ENCODE results near the gene AMPD2.
A peak's percentile ranks its signal among the peaks of the same experiment; 100 is the strongest.

AMPD2 gene

DNA sequence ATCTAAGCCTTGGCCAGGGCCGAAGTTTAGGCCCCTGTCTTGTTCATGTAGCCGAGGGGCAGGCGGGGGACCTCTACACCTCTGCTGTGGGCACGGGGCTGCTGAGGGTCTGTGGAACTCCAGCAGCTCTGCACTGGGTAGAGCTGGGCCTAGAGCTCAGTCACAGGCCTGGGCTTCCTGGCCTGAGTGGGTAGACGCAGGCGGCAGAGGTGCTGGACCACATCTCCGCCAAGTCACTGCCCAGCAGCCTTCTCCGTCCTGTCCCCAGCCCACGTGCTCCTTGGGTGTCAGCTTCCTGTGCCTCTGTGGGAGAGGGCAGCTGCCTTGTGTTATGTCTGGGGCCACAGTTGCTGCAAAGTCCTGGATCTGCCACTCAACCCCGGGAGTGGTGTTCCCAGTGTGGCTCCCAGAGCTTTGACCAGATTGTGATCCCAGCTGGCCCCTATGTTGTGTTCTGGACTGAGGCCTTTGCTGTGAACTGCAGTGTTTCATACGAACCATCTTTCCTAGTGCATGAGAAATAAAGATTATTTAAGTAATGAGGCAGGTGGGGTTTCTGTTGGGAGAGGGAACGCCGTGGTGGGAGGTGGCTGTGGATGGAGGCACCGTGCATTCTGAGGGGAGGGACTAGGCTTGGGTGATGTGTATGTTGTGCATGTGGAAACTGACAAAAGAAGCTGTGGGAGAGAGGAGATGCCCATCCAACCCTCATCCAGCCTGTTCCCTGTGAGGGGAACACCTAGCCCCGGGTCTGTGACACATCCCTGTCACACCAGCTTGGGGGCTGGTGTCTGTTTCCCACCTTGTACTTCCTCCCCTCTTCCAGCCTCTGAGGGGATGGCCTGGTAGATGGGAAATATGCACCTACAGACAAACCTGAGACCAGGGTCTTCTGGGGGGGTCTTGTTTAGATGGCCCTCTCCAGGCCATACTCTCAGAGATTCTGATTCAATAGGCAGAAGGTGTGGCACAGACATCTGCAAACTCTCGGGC is 12.2 kb downstream of the AMPD2 start:
- no peak for DNase-seq

DNA sequence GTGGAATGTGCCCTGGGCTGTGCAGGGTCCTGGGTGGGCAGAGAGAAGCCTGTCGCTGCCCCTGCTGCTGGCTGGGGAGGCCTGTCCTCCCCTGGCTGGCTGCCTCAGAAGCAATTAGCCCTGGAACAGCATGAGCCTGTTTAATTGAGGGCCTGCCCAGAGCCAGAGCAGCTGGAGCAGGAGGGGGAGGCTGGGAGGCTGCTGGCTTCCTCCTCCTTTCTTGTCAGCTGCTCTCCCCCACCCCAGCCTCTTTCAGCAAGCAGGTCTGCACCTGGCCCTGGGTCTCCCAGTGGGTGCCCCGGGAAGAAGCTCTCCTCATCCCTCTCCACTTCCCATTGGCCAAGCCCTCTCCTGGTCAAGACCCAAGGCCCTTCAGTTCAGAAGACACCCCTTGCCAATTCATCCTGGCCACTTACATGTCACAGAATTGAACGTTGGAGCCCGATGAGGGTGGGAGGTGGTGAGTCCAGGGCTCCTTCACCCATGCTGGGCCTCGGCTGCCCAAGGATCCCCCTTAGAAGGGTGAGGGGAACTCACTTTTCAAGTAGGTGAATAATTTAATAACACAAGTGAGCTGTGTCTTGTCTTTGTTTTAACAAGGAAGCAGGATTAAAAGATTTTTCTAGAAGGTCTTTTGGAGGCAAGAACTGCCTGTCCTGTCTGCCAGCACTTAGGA is 13.2 kb downstream of the AMPD2 start:
- no peak for DNase-seq

DNA sequence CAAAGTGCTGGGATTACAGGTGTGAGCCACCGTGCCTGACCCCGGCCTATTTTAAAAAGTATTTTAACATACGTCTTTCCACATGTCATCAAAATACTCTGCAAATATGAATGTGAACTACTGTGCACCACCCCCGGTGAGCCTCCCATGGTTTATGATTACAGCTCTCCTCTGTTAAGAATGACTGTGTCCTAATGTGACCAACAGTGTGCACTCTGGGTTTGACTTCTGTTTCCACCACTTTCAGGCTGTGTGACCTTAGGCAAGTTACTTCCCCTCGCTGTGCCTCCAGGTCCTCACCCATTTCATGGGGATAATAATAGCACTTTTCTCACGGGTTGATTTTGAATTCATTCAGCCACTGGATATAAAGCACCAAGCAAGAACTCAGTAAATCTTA is 14.7 kb downstream of the AMPD2 start:
- no peak for DNase-seq

DNA sequence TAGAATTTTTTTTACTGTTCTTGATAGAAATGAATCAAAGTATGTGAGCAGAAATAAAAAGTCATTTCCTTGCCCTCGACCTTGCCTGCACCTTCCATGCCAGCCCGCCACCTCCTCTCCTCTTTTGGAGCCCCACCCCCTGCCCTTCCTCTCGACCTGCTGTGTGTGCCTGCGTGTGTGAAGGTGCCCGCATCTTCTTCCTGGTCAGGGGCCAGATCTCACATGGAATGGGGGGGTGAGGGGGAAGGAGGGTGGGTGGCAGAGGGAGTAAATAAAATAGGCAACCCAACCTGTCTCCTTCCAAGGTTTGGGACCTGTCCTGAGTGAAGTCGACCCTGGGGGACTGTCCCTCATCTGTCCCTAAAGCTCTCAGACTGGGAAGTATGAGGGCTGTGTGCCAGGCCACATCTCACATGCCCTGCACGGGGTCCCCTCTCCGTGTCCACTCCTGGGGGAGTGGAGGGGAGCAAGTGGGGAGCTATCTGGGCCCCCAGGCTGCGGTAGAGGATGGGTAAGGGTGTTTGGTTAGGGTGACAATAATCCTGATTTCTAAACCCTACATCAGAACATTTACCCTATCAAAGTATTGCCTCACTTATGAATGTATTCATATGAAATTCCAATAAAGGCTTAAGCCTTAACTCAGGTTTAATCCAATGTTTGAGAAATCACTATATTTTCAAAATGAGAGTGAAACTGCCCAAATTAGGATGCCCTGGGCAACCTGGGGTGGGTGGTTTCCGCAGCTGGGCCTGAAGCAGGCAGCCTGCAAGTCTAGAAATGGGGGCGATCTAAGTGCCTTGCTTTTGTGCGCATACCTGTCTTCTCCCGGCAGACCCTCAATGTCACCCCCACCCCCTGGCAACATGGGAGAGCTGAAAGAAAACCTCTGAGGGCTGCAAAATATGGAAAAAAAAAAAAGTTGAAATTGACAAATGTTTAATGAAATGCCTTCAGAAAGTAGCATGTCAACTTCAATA is 15.4 kb downstream of the AMPD2 start:
- peak; percentile 38 for DNase-seq

DNA sequence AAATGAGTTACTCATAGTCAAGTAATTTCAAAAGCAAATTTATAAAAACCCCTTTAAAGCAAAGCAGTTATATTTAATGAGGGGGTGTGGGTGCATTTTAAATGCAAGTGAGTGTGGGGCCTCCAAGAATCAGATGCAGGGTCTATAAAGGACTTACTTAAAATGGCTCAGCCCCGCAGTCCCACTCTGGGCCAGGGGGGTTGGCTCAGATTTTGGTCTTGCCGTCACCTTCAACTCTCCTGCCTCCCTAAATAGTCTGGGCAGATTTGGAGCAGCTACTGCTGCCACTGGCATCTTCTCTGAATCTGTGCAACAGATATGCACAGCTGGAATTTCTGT is 16.2 kb downstream of the AMPD2 start:
- no peak for DNase-seq

DNA sequence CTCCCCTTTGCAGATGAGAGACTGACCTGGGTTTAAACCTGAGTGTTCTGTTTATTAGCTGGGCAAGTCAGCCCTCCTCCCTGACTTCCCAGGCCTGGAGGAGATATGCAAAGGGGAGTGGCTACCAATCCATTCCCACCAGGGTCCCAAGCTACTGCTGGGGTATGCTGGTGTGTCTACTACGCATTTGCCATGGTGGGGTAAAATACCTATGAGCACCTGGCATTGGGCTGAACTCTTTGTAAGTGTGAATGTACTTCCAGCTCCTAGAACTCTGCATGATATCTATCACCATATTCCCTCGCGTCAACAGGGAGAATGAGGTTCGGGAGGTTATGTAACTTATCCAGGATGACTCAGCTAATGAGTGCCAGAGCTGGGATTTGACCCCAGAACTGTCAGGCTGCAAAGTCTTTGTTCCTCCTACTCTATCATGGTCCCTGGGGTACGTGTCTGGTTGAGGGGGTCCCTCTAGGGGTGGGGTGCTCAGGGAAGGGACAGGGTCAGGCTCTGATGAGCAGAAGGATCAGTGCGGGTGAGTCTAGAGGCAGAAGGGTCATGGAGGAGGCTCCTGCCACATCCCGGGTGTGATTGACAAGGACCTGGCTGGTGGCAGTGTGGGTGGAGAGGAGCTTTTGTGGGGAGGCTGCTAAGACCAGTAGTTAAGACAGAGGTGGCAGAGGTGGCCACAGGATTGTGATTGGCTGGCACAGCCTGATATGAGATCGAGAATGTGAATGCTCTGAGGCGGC is 16.7 kb downstream of the AMPD2 start:
- DNase-seq: no peak

DNA sequence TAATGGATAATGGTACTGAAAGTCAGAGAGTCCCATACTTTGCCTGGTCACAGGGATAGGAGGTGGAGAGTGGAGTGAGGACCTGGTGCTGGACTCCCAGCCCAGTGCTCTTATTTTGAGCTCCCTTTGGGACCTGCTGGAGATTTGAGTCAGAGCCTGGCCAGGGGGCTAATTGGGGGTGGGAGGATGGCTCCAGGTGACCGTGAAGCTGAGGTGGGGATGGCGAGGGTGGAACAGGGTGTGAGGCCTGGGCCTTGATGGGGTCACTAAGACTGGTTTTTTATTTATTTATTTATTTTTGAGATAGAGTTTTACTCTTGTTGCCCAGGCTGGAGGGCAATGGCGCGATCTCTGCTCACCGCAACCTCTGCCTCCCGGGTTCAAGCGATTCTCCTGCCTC is 17.8 kb downstream of the AMPD2 start:
- no peak for DNase-seq

DNA sequence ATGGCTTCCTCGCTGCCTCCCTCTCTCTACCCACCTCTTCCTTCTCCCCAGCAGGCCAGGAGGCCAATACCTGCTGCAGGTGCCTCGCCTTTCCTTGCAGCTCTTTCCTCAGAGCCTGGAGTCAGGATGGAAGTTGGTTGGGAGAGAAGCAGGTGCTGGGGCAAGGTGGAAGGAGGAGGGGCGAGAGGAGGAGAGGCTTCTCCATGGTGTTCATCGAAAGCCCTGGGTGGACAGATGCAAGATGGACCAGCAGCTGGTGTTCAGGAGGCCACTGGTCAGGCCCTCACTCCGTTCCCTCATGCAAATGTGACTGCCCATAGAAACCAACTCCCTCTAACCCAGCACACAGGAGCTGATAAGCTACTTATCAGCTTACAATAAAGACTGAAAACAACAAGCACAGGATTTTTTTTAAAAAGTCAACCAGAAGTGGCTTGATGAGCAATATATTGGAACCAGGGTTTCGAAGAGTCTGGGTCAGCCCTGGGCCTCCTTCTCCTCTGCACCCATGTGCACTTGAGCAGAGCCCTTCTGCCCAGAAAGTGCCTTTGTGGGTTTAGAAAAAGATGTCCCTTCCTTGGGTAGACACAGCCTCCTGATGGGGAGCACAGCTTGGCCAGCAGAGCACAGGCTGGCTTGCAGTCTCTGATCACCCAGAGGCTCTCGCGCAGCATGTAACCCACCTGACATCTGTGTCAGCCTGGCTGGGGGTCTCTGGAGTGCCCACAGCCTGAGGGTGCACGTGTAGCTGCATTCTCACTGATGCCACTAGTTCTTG is 19.6 kb downstream of the AMPD2 start:
- no peak for DNase-seq

DNA sequence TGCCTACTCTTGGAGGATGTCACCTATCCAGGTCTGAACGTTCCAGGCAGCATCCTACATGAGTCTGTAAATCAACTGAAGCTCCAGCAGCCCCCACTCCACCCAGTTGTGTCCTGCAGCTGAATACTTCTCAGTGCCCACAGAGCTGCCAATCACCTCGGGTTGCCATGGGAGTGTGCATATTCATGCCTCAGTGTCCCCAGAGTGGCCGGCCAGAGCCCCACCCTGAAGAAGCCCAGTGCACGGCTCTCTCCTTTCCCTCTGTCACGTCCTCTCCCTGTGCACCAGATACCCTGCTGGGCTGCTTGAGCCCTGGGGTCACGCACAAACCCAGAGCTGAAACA is 20.2 kb downstream of the AMPD2 start:
- no peak for DNase-seq

DNA sequence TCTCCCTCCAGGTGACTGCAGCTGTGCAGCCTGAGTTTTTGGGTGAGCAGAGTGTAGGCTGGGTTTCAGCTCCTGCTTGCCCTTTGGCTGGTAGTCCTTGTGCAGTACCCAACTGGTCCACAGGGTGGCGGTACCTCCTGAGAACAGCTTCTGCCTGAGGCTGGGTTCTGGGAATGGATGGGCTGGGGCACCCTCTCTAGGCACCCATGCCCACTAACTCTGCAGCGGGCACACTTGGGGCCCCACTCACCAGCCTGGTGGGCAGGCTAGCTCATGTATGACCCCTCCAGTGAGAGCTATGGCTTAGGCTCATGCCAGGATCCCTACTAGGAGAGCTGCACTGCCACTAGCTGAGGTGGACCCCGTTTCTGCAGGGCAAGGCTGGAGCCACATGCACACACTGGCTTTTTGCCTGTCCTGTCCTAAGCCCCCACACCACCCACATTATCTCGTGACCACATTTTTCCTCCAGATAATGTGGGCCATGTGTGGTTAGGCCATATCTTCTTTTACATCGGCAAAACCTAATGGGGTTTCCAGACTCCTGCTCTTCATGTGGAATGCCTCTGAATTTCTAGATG is 20.7 kb downstream of the AMPD2 start:
- peak; percentile 78 for DNase-seq

DNA sequence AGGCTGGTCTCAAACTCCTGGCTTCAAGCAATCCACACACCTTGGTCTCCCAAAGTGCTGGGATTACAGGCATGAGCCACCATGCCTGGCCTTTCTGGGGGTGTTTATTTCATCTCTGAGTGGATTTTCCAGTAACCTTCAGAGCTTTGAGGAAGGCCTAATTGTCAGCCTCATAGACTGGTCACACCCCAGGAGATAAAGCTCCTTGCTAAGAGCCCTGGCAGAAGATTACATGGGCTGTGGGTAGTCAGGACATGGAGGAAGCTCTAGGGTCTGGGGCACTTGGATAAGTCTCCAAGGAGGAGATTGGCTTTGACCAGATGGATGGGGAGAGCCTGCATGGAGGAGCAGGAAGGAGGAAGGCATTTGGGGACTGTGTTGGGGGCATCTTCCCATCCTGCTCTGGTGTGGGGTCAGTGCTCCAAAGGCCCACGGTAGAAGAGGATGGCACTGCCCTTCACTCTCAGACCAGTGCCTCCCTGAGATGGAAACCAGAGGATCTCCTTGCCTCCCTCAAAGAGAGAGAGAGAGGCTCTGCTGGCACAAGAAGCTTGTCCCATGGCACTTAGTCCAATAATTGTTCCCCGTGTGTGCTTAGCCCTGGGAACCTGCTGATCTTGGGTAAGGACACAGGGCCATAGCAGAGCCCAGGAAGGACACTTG is 21.6 kb downstream of the AMPD2 start:
- no peak for DNase-seq

DNA sequence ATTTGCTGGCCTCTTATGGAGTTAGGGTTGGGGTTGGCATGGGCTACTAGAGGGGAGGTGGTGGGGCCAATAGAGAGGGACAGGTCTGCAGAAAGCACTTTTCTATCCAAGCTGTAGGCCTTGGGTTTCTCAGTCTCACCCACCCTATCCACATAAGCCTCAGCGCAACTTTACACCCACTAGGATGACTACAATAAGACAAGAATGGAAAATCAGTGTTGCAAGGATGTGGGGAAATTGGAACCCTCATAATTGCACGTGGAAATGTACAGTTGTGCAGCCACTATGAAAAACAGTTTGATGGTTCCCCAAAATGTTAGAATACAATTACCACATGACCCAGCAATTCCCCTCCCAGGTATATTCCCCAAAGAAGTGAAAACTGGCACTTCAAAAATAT is 22.2 kb downstream of the AMPD2 start:
- DNase-seq: no peak

DNA sequence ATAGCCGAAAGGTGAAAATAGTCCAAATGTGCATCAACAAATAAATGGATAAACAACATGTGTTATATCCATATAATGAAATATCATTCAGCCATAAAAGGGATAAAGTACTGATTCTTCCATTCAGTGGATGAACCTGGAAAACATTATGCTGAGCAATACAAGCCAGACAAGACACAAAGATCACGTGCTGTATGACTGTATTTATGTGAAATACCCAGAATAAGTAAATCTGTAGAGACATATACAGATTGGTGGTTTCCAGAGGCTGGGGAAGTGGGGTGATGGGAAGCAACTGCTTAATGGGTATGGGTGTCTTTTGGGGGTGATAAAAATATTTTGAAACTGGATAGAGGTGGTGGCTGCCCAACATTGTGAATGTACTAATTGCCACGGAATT is 23.0 kb downstream of the AMPD2 start:
- DNase-seq: no peak

DNA sequence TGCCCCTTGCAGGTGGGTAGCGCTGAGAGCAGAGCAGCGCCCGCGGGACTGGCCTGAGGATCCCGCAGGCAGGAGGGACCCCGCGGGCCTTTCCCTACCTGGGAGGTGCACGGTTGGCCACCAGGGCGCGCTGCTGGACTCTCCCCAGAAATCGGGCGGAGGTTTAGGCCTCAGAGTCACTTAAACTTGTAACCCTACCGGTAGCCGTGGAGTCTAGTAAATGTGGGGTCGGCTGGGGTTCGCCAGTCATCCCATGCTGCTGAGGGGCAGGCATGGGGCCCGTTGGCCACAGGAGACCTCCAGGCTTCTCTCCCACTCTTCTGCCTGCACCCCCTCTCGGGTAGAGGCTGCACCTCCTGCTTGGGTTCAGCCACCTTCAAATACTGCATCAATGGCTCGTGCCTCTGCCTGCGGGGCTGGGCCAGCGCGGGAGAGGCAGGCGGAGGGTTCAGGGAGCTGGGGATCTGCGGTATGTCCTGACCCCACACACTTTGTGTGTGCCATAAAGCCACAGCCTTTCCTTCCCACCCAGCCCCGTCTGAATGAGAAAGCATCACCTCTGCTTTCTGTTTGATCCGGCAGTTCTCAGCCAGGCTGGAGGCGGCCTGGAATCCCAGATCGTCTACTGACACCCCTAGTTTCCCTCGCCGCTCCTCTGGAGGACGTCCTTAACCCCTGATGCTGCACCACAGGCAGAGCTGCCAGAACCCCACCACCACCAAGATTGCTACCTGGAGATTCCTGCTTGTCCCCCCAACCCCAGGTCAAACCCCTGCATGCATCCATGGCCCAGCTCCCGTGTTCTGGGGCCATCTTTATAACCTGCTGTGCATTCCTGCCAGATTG is 24.0 kb downstream of the AMPD2 start:
- DNase-seq: peak; percentile 77

DNA sequence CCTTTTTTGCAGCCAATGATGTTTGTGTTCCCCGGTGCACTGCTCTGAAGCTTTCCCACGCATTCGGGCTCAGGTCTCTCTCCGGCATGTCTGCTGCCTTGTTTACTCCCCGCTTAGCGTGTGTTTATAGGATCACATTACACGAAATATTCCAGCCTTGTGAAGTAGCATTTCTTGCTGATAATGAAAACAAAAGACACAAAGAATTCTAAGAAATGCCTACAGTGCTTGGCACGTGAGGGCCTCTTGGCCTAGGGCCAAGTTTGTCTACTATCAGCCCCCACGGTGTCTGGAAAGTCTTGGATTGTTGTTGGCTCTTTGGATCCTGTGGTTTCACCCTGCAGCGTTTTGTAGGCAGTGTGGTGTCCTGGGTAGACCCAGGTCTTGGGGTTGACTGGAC is 25.0 kb downstream of the AMPD2 start:
- DNase-seq: no peak

DNA sequence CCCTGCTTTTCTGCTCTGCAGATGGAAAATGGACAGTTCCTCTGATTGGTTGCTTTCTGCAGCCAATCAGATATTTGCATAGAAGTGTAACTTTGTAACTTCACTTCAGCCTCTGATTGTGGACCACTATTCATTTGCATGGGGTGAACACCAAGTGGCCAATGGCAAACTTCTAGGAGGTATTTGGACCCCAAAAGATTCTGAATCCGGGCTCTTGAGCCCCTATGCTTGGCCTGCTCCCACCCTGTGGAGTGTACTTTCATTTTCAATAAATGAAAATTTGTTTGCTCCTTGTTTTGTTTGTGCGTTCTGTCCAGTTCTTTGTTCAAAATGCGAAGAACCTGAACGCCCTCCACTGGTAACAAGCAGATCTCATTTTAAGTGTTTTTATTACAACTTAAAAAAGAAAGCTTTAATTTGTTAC is 29.9 kb downstream of the AMPD2 start:
- DNase-seq: no peak

DNA sequence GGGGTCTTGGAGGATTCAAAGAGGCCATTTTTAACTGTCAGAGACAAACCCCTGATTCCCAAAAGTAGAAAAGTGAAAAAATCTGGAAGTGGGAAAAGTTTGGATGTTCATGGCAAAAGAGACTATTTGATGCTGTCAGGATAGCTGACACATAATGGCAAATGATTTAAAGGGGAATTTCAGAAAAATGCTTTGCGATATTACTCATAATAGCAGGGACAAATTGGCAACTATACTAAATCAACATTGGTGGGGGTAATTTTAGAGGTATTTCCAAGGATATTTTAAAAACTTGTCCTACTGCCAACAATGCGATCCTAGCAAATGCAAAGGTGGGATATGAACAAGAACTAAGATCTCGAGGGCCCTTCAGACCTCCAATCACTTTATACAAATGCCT is 31.0 kb downstream of the AMPD2 start:
- DNase-seq: no peak

DNA sequence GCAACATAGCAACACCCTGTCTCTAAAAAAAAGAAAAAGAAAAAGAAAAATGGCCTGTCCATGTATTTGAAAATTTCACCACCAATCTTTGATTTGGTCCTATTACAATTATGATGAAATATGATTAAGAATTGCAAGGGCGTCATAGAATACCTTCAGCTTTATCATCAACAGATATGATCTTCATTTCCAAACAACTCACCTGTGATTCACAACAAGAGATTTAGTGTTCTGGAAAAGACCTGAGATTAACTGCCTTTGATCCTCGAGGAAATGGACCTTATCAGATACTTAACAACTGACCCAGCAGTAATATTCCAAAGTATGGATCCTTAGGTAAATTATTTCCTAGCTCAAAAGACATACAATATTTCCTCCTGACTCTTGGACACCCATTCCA is 32.8 kb downstream of the AMPD2 start:
- DNase-seq: no peak

DNA sequence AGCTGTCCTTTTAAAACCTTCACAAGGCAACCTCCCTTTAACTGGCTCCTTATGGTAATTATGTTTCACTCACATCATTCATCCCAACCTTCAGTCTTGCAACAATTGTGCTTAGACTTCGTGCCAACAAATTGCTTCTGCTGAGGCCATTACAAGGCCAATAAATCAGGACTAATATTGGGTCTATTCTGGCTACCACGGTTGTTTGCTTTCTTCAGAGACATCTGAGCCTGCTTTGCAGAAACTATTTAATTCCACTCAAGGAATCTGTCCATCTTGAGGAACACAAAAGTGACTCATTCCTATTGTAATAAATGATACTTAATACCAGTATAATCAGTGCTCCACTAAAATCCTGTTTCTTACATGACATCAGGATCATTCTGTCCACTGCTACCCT is 33.7 kb downstream of the AMPD2 start:
- DNase-seq: no peak

DNA sequence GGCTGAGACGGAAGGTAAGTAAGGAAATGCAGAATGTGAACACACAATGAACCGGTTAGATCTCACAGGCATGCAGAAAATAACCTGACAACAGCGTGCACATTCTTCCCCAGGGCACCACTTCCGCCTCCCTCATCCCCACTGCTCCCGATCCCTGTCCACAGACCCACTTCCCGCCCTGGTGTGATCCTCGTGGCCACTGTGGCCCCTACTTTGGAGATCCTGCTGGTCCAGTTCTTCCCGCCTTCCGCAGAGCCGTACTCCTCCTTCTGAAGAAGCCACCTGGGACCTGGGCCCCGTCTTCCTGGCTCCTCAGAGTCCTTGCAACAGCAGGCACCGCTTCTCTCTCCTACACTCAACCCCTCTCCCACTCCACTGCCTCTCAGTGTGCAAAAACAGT is 34.9 kb downstream of the AMPD2 start:
- DNase-seq: no peak
